ENCODE results near the gene IGFL1. TPM values are rescaled to one million over a fixed set of nuclear protein-coding genes. Genes with fewer than 3 reads are reported as not detected.

IGFL1 gene
- total and polyA plus RNA-seq, 7 donors: not detected

- H3K36me3 ChIP-seq (ENCODE audit: insufficient read depth in 1 of 2, low read depth in 1 of 2): no peaks in the 10 kb centered on the region
- no peaks in the 10 kb centered on the region for H3K27me3 ChIP-seq (ENCODE audit: insufficient read depth in 3 of 3, low read length in 2 of 3)
- H3K9me3 ChIP-seq: no peaks in the 10 kb centered on the region
- 65 to 73% (median 65%) methylated on average over 4 of the region's 4 CpGs for WGBS, 3 donors
- no peak overlapping the region for H3K4me3 ChIP-seq
- intact Hi-C loops (cut with DNase I): no loop called here
- H3K4me1 ChIP-seq: peaks cover 3% of the 10 kb centered on the region
- ATAC-seq: no peak
- TF ChIP-seq CTCF (IDR thresholded peaks at IDR 0.05): no peak
- DNase-seq: no peak
- no peak overlapping the region for H3K27ac ChIP-seq
Measured at GRCh38 chr19:46202426-46202825, 27.1 kb upstream of the IGFL1 start.

DNA sequence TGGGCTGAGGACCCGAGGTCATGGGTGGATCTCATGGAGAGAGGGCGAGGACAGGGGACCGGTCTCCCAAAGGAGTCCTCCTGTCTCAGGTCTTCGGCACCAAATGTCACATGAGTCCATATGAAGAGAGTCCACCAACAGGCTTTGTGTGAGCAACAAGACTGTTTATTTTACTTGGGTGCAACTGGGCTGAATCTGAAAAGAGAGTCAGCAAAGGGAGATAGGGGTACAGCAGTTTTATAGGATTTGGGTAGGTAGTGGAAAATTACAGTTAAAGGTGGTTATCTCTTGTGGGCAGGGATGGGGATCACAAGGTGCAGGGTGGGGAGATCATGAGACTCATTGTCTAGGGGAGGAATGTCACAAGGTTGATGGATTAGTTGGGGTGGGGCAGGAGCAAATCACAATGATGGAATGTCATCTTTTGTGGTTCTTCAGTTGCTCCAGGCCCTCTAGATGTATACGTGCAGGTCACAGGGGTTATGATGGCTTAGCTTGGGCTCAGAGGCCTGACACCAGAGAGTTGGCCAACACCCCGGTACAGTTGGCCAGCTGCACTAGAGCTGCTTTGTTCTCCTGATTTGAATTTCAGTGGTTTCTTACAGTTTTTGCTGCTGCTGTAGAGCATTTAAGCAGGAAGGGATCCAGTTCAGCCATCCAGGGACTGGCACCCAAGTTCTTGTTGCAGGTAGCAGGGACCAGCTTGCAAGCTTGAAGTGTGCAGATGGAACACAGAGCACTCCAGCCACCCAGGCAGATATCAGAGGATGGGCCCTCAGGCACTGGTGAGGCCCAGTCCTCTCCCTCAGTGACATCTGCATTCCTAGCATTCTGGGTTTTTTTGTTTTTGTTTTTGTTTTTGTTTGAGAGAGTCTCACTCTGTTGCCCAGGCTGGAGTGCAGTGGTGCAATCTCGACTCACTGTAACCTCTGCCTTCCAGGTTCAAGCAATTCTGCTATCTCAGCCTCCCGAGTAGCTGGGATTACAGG, 26.4 kb upstream of the IGFL1 start:
- no peak for DNase-seq
- WGBS, 3 donors: 78 to 83% (median 81%) methylated on average over 8 of the region's 8 CpGs
- TF ChIP-seq CTCF (IDR thresholded peaks at IDR 0.05): no peak
- no peak overlapping the region for H3K27ac ChIP-seq
- no peaks in the 10 kb centered on the region for H3K27me3 ChIP-seq (ENCODE audit: insufficient read depth in 3 of 3, low read length in 2 of 3)
- ATAC-seq: no peak
- no peak overlapping the region for H3K4me3 ChIP-seq
- no peaks in the 10 kb centered on the region for H3K36me3 ChIP-seq (ENCODE audit: insufficient read depth in 1 of 2, low read depth in 1 of 2)
- no peaks in the 10 kb centered on the region for H3K9me3 ChIP-seq
- peaks cover 3% of the 10 kb centered on the region for H3K4me1 ChIP-seq
- intact Hi-C loops (cut with DNase I): no loop called here

DNA sequence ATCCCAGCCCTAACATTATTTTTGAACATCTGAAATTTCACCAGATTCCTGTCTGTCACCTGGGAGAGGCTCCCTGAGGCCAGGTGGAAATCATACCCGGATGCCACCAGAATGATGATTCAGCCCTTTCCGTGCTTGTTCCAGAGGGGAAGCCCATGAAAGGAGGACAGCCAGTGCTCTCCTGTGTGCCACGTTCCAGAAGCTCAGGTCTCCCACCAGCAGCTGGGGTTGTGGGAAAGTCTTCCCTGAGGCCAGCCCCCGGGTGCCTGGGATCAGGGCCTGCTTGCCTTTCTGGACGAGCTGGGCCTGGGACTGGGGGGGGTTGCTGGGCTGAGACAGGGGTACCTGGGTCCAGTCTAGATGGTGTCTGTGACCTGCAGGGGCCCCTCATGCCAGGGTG, 25.5 kb upstream of the IGFL1 start:
- H3K36me3 ChIP-seq (ENCODE audit: insufficient read depth in 1 of 2, low read depth in 1 of 2): no peaks in the 10 kb centered on the region
- H3K4me1 ChIP-seq: peaks cover 3% of the 10 kb centered on the region
- intact Hi-C loops (cut with DNase I): no loop called here
- no peaks in the 10 kb centered on the region for H3K9me3 ChIP-seq
- no peak overlapping the region for H3K4me3 ChIP-seq
- WGBS, 3 donors: 50 to 66% (median 57%) methylated on average over 5 of the region's 5 CpGs
- TF ChIP-seq CTCF (IDR thresholded peaks at IDR 0.05): no peak
- DNase-seq: no peak
- ATAC-seq: no peak
- no peaks in the 10 kb centered on the region for H3K27me3 ChIP-seq (ENCODE audit: insufficient read depth in 3 of 3, low read length in 2 of 3)
- no peak overlapping the region for H3K27ac ChIP-seq

GRCh38 chr19:46205183-46205984, 24.2 kb upstream of the IGFL1 start:
- no peaks in the 10 kb centered on the region for H3K36me3 ChIP-seq (ENCODE audit: insufficient read depth in 1 of 2, low read depth in 1 of 2)
- no peak overlapping the region for H3K27ac ChIP-seq
- H3K27me3 ChIP-seq (ENCODE audit: insufficient read depth in 3 of 3, low read length in 2 of 3): no peaks in the 10 kb centered on the region
- no peak for DNase-seq
- intact Hi-C loops (cut with DNase I): no loop called here
- H3K9me3 ChIP-seq: no peaks in the 10 kb centered on the region
- 42 to 55% (median 52%) methylated on average over 6 of the region's 6 CpGs for WGBS, 3 donors
- no peak for TF ChIP-seq CTCF (IDR thresholded peaks at IDR 0.05)
- peaks cover 3% of the 10 kb centered on the region for H3K4me1 ChIP-seq
- no peak overlapping the region for H3K4me3 ChIP-seq
- ATAC-seq: peak in 2 of 4 donors; percentile 3

Data from psoas muscle (tissue), 8 donors.